GM12865 (cell line): ENCODE data around the gene TBC1D7.

ENCODE experiments used
- DNase-seq: peaks from one replicate; pipeline ENCODE4 v3.0.0; 2010; ENCODE audit warnings: low read depth
- H3K4me3 ChIP-seq: 2 replicates; pipeline ENCODE4 v1.5.1; 2011; ENCODE audit warnings: mild to moderate bottlenecking, low read depth, low read length, control low read depth
- CTCF ChIP-seq: IDR thresholded peaks from 2 replicates; pipeline ENCODE4 v1.5.1; 2011; ENCODE audit warnings: low read length, control low read depth, low read depth, inconsistent platforms; ENCODE audit not compliant: insufficient read depth; ENCODE audit errors: missing control alignments

Gene TBC1D7

GRCh38 chr6:13328076-13328874, at the start of gene TBC1D7:
TBC1D7 (minus strand) TSS chr6:13328537; CDS start chr6:13326898, 1,639 bp downstream.
- TF ChIP-seq CTCF, result peak; percentile 1
- DNase-seq, result peak; percentile 96
- H3K4me3 ChIP-seq, result peak within 1 kb of the TSS; percentile 99

GRCh38 chr6:13377054-13377758, 48.9 kb upstream of the TBC1D7 start:
- no peak overlapping the region for H3K4me3 ChIP-seq
- DNase-seq, result no peak
- TF ChIP-seq CTCF, result no peak

- DNase-seq, result peak; percentile 91
- H3K4me3 ChIP-seq, result no peak overlapping the region; the same call in 1 of the 2 replicates
- no peak for TF ChIP-seq CTCF
These were observed 47.1 kb upstream of the TBC1D7 start for GRCh38 chr6:13375360-13375878.

GRCh38 chr6:13373919-13374318, 45.6 kb upstream of the TBC1D7 start:
- no peak overlapping the region for H3K4me3 ChIP-seq
- DNase-seq, result no peak
- no peak for TF ChIP-seq CTCF

GRCh38 chr6:13373488-13373886, 45.1 kb upstream of the TBC1D7 start:
- no peak overlapping the region for H3K4me3 ChIP-seq
- no peak for TF ChIP-seq CTCF
- no peak for DNase-seq

GRCh38 chr6:13372688-13373487, 44.6 kb upstream of the TBC1D7 start:
- no peak overlapping the region for H3K4me3 ChIP-seq
- no peak for TF ChIP-seq CTCF
- no peak for DNase-seq
